Right lobe of liver (tissue), 4 donors: ENCODE data around the gene AP3B2.

Experiments
- POLR2A ChIP-seq: fragments of 450-650 bp; IDR thresholded peaks from one replicate; pipeline ENCODE4 v1.6.1; 2017; ENCODE audit warnings: antibody characterized with exemption, mild to moderate bottlenecking
- TF ChIP-seq, protein P1 (sequence below), 4 donors: fragments of 200-600 bp in 3 of 4; fragments of 450-650 bp in 1 of 4; IDR thresholded peaks; one replicate each; pipeline versions ENCODE4 v1.5.1 to v1.8.0; 2016 to 2022; ENCODE audit warnings: antibody characterized with exemption in 4 of 4, mild to moderate bottlenecking in 2 of 4
- donor health status: DM: no; HTN: no; CAD: no.
- donor health status: DM: no; HTN: no; CAD: no.
- donor health status: DM: no; HTN: yes; CAD: no.

DNA sequence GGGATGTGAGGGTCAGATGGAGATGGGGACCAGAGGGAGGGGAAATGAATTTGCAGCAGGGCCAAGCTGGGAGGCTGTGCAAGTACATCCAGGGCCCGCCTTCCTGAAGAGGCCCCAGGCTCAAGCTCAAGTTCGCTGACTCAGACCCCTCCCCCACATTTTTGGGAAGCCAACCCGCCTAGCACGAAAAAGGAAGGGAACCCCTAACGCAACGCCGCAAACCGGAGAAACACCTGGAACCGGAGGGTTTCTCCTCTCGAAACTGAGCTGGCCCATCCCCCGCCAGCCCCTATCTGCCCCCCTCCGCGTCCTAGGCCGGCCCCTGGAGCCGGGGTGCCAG is 624 bp downstream of the AP3B2 start:
- TF ChIP-seq, protein P1, sequence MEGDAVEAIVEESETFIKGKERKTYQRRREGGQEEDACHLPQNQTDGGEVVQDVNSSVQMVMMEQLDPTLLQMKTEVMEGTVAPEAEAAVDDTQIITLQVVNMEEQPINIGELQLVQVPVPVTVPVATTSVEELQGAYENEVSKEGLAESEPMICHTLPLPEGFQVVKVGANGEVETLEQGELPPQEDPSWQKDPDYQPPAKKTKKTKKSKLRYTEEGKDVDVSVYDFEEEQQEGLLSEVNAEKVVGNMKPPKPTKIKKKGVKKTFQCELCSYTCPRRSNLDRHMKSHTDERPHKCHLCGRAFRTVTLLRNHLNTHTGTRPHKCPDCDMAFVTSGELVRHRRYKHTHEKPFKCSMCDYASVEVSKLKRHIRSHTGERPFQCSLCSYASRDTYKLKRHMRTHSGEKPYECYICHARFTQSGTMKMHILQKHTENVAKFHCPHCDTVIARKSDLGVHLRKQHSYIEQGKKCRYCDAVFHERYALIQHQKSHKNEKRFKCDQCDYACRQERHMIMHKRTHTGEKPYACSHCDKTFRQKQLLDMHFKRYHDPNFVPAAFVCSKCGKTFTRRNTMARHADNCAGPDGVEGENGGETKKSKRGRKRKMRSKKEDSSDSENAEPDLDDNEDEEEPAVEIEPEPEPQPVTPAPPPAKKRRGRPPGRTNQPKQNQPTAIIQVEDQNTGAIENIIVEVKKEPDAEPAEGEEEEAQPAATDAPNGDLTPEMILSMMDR (IDR thresholded peaks at IDR 0.05), result no peak
- TF ChIP-seq POLR2A, result no peak
